Measurements from ENCODE around the gene OR6C4.
"Not testable (repeated sequence)": the region's sequence is repeated elsewhere in the genome, so short reads cannot be mapped to it uniquely, and the experiment has no call there.

OR6C4 gene

GRCh38 chr12:55549302-55549701, at the start of gene OR6C4:
TSS of gene OR6C4 (plus strand) at chr12:55549602. CDS start at chr12:55551227, 1,625 bp downstream.
- DNase-seq: no peak

GRCh38 chr12:55499810-55500252, 49.6 kb upstream of the OR6C4 start:
- DNase-seq: no peak

- no peak for DNase-seq
Measured at GRCh38 chr12:55501601-55502000, 47.8 kb upstream of the OR6C4 start.

GRCh38 chr12:55515696-55516095, 33.7 kb upstream of the OR6C4 start:
- DNase-seq: no peak

- no peak for DNase-seq
Measured at GRCh38 chr12:55516391-55516790, 33.0 kb upstream of the OR6C4 start.

- not testable (repeated sequence) for DNase-seq
Measured at GRCh38 chr12:55548235-55548634, 1.2 kb upstream of the OR6C4 start.

- DNase-seq: no peak
Measured at GRCh38 chr12:55548756-55549155, 646 bp upstream of the OR6C4 start.

GRCh38 chr12:55554296-55554695, 4.9 kb downstream of the OR6C4 start:
- DNase-seq: no peak

GRCh38 chr12:55570060-55570459, 20.7 kb downstream of the OR6C4 start:
- DNase-seq: not testable (repeated sequence)

GRCh38 chr12:55570689-55571088, 21.3 kb downstream of the OR6C4 start:
- not testable (repeated sequence) for DNase-seq

GRCh38 chr12:55572168-55572567, 22.8 kb downstream of the OR6C4 start, which contains the start of gene OR2AP1:
TSS of gene OR2AP1 (plus strand) at chr12:55572468. CDS start at chr12:55574415, 1,947 bp downstream.
- no peak for DNase-seq

GRCh38 chr12:55582066-55582465, 32.7 kb downstream of the OR6C4 start:
- DNase-seq: no peak

- DNase-seq: no peak
Measured at GRCh38 chr12:55585817-55586216, 36.4 kb downstream of the OR6C4 start.

- DNase-seq: not testable (repeated sequence)
Measured at GRCh38 chr12:55590152-55590551, 40.8 kb downstream of the OR6C4 start.

Data from NCI-H774 (cell line).